Measurements from ENCODE around the gene SFTPA2.
"Not testable (repeated sequence)": the region's sequence is repeated elsewhere in the genome, so short reads cannot be mapped to it uniquely, and the experiment has no call there.

The SFTPA2 gene

GRCh38 chr10:79582096-79582495, 21.9 kb upstream of the SFTPA2 start:
- Mint-ChIP-seq H3K4me3 (no peak overlapping the region), H3K4me1 (no peaks in the 10 kb centered on the region), H3K27me3 (peaks cover 32% of the 10 kb centered on the region), H3K27ac (no peak overlapping the region), H3K9me3 (peaks cover 7% of the 10 kb centered on the region), H3K36me3 (no peaks in the 10 kb centered on the region)
- ATAC-seq: no peak

DNA sequence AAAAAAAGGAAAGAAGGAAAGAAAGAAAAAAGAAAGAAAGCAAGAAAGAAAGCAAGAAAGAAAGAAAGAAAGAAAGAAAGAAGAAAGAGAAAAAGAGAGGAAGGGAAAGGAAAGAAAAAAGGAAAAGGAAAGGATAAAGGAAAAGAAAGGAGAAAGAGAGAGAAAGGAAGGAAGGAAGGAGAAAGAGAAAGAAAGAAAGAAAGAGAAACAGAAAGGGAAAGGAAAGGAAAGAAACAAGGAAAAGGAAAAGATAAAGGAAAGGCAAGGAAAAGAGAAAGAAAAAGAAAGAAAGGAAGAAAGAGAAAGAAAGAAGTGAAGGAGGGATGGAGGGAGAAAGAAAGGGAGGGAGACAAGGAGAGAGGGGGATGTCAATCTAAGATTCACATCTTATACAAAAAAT, 20.8 kb upstream of the SFTPA2 start:
- Mint-ChIP-seq H3K36me3 (no peaks in the 10 kb centered on the region), H3K4me1 (no peaks in the 10 kb centered on the region), H3K27ac (no peak overlapping the region), H3K4me3 (no peak overlapping the region), H3K9me3 (peaks cover 7% of the 10 kb centered on the region), H3K27me3 (peaks cover 32% of the 10 kb centered on the region)
- no peak for ATAC-seq

DNA sequence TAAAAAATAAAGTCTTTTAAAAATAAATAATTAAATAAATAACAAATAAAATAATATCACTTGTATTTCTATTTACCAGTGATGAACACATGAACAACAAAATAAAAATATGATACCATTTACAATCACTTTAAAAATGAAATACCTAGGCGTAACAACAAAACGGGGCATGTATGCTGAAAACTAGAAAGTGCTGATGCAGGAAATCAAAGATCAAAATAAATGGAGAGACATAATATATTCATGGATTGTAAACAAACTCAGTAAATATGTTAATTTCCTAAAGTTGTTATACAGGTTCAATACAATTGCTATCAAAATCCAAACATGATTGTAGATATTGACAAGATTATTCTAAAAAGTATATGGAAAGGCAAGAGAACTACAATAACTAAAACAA, 19.2 kb upstream of the SFTPA2 start:
- no peak for ATAC-seq
- peaks cover 7% of the 10 kb centered on the region for H3K9me3 Mint-ChIP-seq
- no peak overlapping the region for H3K4me3 Mint-ChIP-seq
- H3K27ac Mint-ChIP-seq: no peak overlapping the region
- H3K27me3 Mint-ChIP-seq: peaks cover 25% of the 10 kb centered on the region
- no peaks in the 10 kb centered on the region for H3K4me1 Mint-ChIP-seq
- H3K36me3 Mint-ChIP-seq: no peaks in the 10 kb centered on the region

- H3K27me3 Mint-ChIP-seq: peaks cover 45% of the 10 kb centered on the region
- H3K4me1 Mint-ChIP-seq, H3K9me3 Mint-ChIP-seq, H3K27ac Mint-ChIP-seq, H3K4me3 Mint-ChIP-seq, H3K36me3 Mint-ChIP-seq, ATAC-seq: not testable (repeated sequence)
Observed at GRCh38 chr10:79570624-79571023, 10.4 kb upstream of the SFTPA2 start.

- Mint-ChIP-seq H3K4me3 (no peak overlapping the region), H3K4me1 (peaks cover 10% of the 10 kb centered on the region), H3K9me3 (no peaks in the 10 kb centered on the region), H3K27ac (no peak overlapping the region), H3K36me3 (no peaks in the 10 kb centered on the region), H3K27me3 (peaks cover 36% of the 10 kb centered on the region)
- no peak for ATAC-seq
Observed at GRCh38 chr10:79563426-79563825, 3.2 kb upstream of the SFTPA2 start.

GRCh38 chr10:79562135-79562756, 2.0 kb upstream of the SFTPA2 start:
- peak; percentile 74 for ATAC-seq
- H3K9me3 Mint-ChIP-seq: no peaks in the 10 kb centered on the region
- H3K27ac Mint-ChIP-seq: no peak overlapping the region
- H3K36me3 Mint-ChIP-seq: no peaks in the 10 kb centered on the region
- H3K4me1 Mint-ChIP-seq: peaks cover 10% of the 10 kb centered on the region
- H3K27me3 Mint-ChIP-seq: peaks cover 40% of the 10 kb centered on the region
- peak overlapping the region; percentile 0 for H3K4me3 Mint-ChIP-seq

- Mint-ChIP-seq H3K4me3 (no peak overlapping the region), H3K9me3 (no peaks in the 10 kb centered on the region), H3K36me3 (no peaks in the 10 kb centered on the region), H3K4me1 (peaks cover 10% of the 10 kb centered on the region), H3K27ac (no peak overlapping the region), H3K27me3 (peaks cover 40% of the 10 kb centered on the region)
- no peak for ATAC-seq
Observed at GRCh38 chr10:79561257-79561656, 1.1 kb upstream of the SFTPA2 start.

DNA sequence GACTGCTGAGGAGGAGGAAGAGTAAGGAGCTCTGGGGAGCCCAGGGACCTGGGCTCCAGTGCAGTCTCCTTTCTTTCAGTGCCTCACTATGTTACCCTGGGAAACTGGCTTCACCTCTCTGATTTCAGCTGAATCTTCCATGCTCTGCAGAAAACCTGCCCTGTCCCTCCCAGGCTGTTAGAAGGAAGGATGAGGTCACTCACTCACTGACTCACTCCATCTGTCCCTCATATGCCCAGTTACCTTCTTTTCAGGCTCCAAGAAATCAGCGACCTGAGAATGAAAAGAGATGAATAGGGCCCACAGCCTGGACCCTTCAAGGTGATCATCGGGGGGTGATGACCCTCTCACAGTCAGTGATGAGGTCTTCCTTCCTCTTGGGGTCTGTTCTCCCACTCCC, 481 bp downstream of the SFTPA2 start:
- H3K9me3 Mint-ChIP-seq: no peaks in the 10 kb centered on the region
- no peak for ATAC-seq
- H3K4me3 Mint-ChIP-seq: no peak overlapping the region
- peaks cover 40% of the 10 kb centered on the region for H3K27me3 Mint-ChIP-seq
- no peak overlapping the region for H3K27ac Mint-ChIP-seq
- no peaks in the 10 kb centered on the region for H3K36me3 Mint-ChIP-seq
- H3K4me1 Mint-ChIP-seq: peaks cover 10% of the 10 kb centered on the region

- H3K9me3 Mint-ChIP-seq, H3K4me3 Mint-ChIP-seq, H3K4me1 Mint-ChIP-seq, H3K36me3 Mint-ChIP-seq, H3K27ac Mint-ChIP-seq, ATAC-seq: not testable (repeated sequence)
- peaks cover 27% of the 10 kb centered on the region for H3K27me3 Mint-ChIP-seq
Observed at GRCh38 chr10:79556961-79557360, 3.2 kb downstream of the SFTPA2 start.

GRCh38 chr10:79555354-79556309, 4.6 kb downstream of the SFTPA2 start:
- Mint-ChIP-seq H3K27ac (no peak overlapping the region), H3K27me3 (peaks cover 18% of the 10 kb centered on the region), H3K4me3 (no peak overlapping the region), H3K9me3 (no peaks in the 10 kb centered on the region), H3K4me1 (no peaks in the 10 kb centered on the region), H3K36me3 (no peaks in the 10 kb centered on the region)
- ATAC-seq: no peak

DNA sequence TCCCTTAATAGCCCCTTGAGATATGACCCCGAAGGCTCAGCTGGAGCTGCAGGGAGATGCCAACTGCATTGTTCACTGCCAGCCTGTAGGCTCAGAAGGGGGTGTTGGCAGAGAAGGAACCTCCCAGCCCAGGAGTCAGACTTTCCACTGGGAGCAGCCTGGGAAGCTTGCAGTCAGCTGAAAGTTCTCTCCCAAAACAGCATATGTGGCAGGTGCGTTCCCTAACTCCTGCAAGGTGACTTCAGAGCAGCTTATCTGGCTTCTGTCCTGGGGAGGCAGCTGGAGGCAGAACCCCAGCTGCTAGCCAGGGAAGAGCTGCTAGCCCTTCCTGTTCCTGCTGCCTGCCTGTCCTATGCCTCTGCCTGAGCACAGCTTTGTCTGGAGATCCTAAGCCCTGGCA, 8.1 kb downstream of the SFTPA2 start:
- ATAC-seq: no peak
- Mint-ChIP-seq H3K36me3 (no peaks in the 10 kb centered on the region), H3K27me3 (peaks cover 22% of the 10 kb centered on the region), H3K27ac (no peak overlapping the region), H3K9me3 (no peaks in the 10 kb centered on the region), H3K4me1 (no peaks in the 10 kb centered on the region), H3K4me3 (no peak overlapping the region)

GRCh38 chr10:79547973-79548372, 12.2 kb downstream of the SFTPA2 start:
- H3K27me3 Mint-ChIP-seq: peaks cover 29% of the 10 kb centered on the region
- peaks cover 8% of the 10 kb centered on the region for H3K9me3 Mint-ChIP-seq
- H3K27ac Mint-ChIP-seq: no peak overlapping the region
- no peak for ATAC-seq
- no peaks in the 10 kb centered on the region for H3K36me3 Mint-ChIP-seq
- H3K4me1 Mint-ChIP-seq: no peaks in the 10 kb centered on the region
- H3K4me3 Mint-ChIP-seq: no peak overlapping the region

DNA sequence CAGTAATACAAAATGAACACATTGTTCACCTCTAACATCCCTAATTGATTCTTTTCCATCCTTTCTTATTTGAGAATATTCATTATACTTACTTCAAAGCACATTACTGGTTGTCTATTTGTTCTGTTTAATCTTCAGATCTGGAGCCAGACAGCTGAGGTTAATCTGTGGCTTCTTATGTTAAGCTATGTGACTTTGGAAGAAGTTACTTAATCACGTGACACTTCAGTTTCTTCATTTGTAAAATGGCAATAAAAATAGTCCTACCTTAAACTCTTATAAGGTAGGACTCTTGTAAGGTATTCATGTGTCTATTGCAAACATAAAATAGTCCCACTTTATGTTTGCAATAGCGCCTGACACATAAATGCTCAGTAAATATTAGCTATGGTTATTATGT, 13.1 kb downstream of the SFTPA2 start:
- not testable (repeated sequence) for H3K4me3 Mint-ChIP-seq, H3K36me3 Mint-ChIP-seq, H3K27ac Mint-ChIP-seq, H3K4me1 Mint-ChIP-seq, ATAC-seq, H3K9me3 Mint-ChIP-seq
- H3K27me3 Mint-ChIP-seq: peaks cover 29% of the 10 kb centered on the region

- H3K4me3 Mint-ChIP-seq, H3K36me3 Mint-ChIP-seq, H3K4me1 Mint-ChIP-seq, H3K27ac Mint-ChIP-seq, ATAC-seq, H3K9me3 Mint-ChIP-seq: not testable (repeated sequence)
- peaks cover 21% of the 10 kb centered on the region for H3K27me3 Mint-ChIP-seq
Observed at GRCh38 chr10:79544926-79545659, 15.1 kb downstream of the SFTPA2 start.

DNA sequence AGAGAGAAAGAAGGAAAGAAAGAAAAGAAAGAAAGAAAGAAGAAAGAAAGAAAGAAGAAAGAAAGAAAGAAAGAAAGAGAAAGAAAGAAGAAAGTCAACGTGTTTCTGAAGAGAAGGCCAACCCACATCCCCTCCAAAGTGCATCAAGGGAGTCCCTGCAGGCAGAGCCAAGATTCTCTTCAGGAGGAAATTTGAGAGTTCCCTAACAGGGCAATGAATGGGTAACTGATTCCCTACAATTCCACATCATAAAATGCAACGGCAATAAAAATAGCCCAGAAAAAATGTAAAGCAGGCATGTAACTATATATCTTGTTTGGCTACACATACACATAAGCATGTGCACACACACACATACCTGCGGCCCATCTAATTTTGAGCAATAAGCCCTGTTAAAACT, 15.8 kb downstream of the SFTPA2 start:
- not testable (repeated sequence) for H3K27ac Mint-ChIP-seq, H3K4me1 Mint-ChIP-seq, H3K9me3 Mint-ChIP-seq, H3K36me3 Mint-ChIP-seq, H3K4me3 Mint-ChIP-seq, ATAC-seq
- H3K27me3 Mint-ChIP-seq: peaks cover 21% of the 10 kb centered on the region

Measured in stimulated activated memory B cell treated with anti-CD40 and anti-IgM and Interleukin-4, amounts not matched to agents 10 μg/mL and 1 μg/mL and 100 μg/mL, for 72 hours (primary cell).